Measurements from ENCODE around the gene FOXP2.
"Not testable (repeated sequence)": the region's sequence is repeated elsewhere in the genome, so short reads cannot be mapped to it uniquely, and the experiment has no call there.

FOXP2 gene

DNA sequence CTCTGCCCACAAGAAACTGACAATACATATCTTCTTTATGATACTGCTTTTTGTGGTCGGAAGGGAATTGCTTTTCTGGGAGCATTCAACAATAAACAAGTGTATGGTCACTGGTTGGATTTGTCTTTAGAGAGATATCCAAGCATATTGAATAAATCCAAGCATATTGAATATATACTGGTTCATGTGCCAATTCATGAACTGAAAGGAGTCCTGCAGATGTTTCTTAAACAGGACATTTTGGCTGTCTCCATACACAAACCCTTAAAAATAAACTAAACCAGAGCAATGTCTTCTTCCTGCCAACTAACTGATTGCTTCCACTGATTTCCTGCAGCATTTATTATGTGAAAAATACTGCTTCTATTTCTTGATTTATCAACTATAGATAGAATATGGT, 173.9 kb downstream of the FOXP2 start:
- DNase-seq (ENCODE audit: low read depth in 2 of 2): no peak

DNA sequence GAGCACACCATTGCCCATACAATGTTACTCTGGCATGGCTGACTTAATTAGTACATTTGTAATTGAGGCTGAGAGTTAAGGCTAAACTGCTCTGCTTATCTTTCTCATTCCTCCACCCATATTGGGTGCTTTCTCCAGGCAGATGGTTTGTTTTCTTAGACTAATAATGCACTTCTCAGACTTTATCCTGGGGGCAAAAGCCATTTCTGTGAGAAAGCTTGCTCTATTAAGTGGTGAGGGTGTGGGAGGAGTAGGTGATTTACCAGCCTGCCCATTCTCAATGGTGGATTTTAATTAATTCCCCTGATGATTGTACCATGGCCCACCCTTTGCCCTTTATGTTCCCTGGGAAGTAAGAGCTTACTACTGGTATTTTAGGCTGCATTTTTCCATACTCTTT, 174.8 kb downstream of the FOXP2 start:
- DNase-seq (ENCODE audit: low read depth in 2 of 2): no peak

DNA sequence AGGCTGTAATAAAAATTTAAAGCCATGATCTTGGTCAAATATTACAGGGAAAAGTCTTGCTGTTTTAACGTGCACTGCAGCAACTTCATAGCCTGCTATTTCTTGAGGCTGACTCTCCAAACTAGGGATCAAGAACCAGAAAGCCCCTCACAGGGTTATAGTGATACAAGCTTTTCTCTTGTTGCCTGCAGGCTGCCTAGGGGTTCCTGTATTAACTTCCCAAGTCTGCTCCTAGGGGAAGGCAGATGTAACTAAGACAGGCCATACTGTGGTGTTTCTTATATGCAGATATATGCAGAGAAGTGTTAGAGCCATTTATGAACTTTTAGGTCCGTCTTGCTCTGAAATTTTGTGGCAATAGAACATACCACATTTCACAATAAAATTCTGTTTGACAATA, 175.7 kb downstream of the FOXP2 start:
- no peak for DNase-seq (ENCODE audit: low read depth in 2 of 2)

GRCh38 chr7:114598946-114599345, 184.3 kb downstream of the FOXP2 start:
- DNase-seq (ENCODE audit: low read depth in 2 of 2): no peak

GRCh38 chr7:114606100-114606499, 191.5 kb downstream of the FOXP2 start:
- no peak for DNase-seq (ENCODE audit: low read depth in 2 of 2)

GRCh38 chr7:114608822-114609221, 194.2 kb downstream of the FOXP2 start:
- DNase-seq (ENCODE audit: low read depth in 2 of 2): not testable (repeated sequence)

- DNase-seq (ENCODE audit: low read depth in 2 of 2): no peak
These were observed 205.6 kb downstream of the FOXP2 start for GRCh38 chr7:114620208-114620607.

- no peak for DNase-seq (ENCODE audit: low read depth in 2 of 2)
These were observed 207.6 kb downstream of the FOXP2 start for GRCh38 chr7:114622221-114622620.

GRCh38 chr7:114623146-114623545, 208.5 kb downstream of the FOXP2 start:
- DNase-seq (ENCODE audit: low read depth in 2 of 2): no peak

- DNase-seq (ENCODE audit: low read depth in 2 of 2): no peak
These were observed 212.6 kb downstream of the FOXP2 start for GRCh38 chr7:114627231-114627630.

DNA sequence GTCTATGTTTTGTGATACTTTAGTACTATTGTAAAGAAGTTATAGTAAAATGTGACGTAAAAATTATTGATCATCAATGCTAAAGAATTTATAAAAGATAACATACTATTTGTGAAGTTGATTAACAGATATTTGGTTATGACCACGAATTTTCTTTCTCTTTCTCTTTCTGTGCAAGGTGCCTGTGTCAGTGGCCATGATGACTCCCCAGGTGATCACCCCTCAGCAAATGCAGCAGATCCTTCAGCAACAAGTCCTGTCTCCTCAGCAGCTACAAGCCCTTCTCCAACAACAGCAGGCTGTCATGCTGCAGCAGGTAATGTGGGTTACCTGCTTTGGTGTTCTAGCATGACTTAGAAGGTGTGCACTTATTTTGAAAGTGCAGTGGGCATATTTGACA, 213.7 kb downstream of the FOXP2 start:
- no peak for DNase-seq (ENCODE audit: low read depth in 2 of 2)

GRCh38 chr7:114629762-114630161, 215.1 kb downstream of the FOXP2 start:
- no peak for DNase-seq (ENCODE audit: low read depth in 2 of 2)

GRCh38 chr7:114630201-114630990, 215.8 kb downstream of the FOXP2 start:
- DNase-seq (ENCODE audit: low read depth in 2 of 2): no peak

GRCh38 chr7:114631249-114631822, 216.7 kb downstream of the FOXP2 start:
- DNase-seq (ENCODE audit: low read depth in 2 of 2): no peak

DNA sequence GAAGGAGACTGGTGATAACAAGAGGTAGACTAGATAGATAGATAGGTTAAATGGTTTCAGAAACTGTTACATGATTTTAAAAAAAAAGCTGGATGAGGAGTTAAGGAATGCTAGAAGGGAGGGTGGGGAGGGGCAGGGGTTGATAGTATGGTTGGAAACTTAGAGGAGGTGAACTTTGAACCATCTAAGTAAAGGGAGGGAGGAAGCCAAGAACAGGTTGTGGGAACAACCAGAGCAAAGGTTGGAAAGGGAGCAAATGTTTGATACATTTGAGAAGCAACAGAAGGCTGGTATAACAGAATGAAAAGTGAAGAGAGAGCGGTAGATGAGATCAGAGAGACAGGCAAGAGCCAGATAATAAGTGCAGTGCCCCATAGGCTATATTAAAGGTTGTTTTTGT, 224.8 kb downstream of the FOXP2 start:
- no peak for DNase-seq (ENCODE audit: low read depth in 2 of 2)

- no peak for DNase-seq (ENCODE audit: low read depth in 2 of 2)
These were observed 229.8 kb downstream of the FOXP2 start for GRCh38 chr7:114644455-114644854.

DNA sequence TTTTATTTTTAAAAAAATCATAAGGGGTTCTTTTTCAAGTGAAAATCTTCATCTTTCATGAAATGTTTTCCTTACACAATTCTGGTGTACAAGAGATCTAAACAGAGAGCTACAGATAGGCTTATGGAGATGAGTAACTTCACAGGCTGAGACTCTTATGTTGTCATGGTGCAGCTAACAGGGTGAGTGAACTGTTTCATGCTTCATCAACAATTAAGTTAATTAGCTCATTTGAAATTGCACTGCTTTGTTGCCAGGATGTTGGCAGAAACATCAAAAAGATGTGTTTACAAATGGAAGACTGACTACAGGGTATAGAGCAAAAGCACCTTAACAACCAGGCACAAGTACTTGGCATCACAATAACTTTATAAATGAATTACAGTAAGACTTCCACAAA, 230.8 kb downstream of the FOXP2 start:
- no peak for DNase-seq (ENCODE audit: low read depth in 2 of 2)

GRCh38 chr7:114647518-114647917, 232.9 kb downstream of the FOXP2 start:
- no peak for DNase-seq (ENCODE audit: low read depth in 2 of 2)

DNA sequence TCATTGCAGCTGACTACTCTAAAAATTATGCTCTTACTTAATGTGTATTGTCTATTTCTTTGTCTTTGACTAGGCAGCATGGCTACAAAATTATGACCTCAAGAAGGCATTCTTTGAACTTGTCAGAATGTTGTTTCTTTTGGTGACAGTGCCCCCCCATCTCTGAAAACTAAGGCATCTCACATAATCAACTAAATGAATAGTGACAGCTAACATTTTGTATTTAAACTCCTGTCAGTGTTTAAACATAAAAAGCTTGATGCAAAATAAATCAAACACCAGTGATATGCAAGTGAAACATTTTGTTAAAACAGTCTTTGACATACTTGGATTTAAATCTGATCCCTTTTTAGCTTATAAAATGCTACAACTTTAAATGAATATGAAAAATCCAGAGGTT, 233.5 kb downstream of the FOXP2 start:
- DNase-seq (ENCODE audit: low read depth in 2 of 2): no peak

GRCh38 chr7:114648680-114649079, 234.1 kb downstream of the FOXP2 start:
- DNase-seq (ENCODE audit: low read depth in 2 of 2): no peak

DNA sequence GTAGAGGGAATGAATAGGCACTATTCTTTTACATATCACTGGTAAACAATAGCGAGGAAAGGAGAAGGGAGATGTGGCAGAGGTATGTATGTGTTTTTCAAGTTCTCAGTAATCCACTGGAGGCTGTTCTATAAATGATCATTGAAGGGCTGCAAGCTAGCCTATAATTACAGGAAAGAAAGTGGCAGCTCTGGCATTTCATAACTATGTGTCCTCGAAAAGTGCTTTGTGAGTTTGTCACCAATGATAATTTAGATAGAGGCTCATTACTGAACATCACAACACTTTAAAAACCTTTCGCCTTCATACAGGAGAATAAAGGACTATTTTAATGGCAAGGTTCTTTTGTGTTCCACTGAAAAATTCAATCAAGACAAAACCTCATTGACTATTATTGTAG, 235.1 kb downstream of the FOXP2 start:
- no peak for DNase-seq (ENCODE audit: low read depth in 2 of 2)

DNA sequence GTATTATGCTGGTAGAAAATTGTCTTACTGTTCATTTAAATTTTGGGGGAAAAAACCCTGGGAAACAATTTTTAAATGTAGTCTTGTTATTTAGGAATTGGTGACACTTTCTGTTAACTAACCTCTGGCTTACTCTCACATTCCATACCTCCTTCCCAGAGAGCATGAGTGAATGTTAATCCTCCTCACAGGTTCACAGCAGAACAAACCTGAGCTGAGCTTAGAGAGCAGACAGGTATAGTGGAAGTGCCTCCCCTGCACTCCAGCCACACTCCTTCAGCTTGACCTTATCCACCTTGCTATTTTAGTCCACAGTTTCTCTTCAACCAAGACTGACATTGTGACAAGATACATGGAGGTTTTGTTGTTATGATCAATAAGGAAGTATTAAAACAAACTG, 235.9 kb downstream of the FOXP2 start:
- DNase-seq (ENCODE audit: low read depth in 2 of 2): no peak

DNA sequence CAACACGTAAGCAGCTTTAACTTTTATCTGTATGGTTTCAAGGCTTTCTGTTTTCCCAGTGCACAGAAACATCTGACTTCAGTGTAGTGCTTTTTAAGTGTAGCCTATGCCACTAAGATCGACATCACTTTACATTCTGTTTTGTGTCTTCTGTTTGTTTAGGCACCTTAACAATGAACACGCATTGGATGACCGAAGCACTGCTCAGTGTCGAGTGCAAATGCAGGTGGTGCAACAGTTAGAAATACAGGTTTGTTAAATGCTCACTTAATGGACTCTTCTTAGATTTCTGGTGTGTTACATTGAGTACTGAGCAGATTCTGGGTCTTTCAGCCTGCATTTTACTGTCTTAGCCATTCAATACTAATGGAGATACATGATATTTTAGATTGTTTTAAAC, 237.4 kb downstream of the FOXP2 start:
- DNase-seq (ENCODE audit: low read depth in 2 of 2): no peak

Data from stimulated activated CD8-positive, alpha-beta memory T cell treated with anti-CD3 and anti-CD28 coated beads, Interleukin-15, amount 100 ng/mL, for 4 hours (primary cell).